Measurements from ENCODE around the gene ITPRIPL1.
"Not testable (repeated sequence)": the region's sequence is repeated elsewhere in the genome, so short reads cannot be mapped to it uniquely, and the experiment has no call there.

The ITPRIPL1 gene, protein sequence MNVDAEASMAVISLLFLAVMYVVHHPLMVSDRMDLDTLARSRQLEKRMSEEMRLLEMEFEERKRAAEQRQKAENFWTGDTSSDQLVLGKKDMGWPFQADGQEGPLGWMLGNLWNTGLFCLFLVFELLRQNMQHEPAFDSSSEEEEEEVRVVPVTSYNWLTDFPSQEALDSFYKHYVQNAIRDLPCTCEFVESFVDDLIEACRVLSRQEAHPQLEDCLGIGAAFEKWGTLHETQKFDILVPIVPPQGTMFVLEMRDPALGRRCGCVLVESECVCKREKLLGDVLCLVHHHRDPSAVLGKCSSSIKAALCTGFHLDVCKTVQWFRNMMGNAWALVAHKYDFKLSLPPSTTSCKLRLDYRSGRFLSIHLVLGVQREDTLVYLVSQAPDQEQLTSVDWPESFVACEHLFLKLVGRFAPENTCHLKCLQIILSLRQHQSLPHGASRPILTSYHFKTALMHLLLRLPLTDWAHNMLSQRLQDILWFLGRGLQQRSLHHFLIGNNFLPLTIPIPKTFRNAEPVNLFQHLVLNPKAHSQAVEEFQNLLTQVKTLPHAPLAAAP

DNA sequence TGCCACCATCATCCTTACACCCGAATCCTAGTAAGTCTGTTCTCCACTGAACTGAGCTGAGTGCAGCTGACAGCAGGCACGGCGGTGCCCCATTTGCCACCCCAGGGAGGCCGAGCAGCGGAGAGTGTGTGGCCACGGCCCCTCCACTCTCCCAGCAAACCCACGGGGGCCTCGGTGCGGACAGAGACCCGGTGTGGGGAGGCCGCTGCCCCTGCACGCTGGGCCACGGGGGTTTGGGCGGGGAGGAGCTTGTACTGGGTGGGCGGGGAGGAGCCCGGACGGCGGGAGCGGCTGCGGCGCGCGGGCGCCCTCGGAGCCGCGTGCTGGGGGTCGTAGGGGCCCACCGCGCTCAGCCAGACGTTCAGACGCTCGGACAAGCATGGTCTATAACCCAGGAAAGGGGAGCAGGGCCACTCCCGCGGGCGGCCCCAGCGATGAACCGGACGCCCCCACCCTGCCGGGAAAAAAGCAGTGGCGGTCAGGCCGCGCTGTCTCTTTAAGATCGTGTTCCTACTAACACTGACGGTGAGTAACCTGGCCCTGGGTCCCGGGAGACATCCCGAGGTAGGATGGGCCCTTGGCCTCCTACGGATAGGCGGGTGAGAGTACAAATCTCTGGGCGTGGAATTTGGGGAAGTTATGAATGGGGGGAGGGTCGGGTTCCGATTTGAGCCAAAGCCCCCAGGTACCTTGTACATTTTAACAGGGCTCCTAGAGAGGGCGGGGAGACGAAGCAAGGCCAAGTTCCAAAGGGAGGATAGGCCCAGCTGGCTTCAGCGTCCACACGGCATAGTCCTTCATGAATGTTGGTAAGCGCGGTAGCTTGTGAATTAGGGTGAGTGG lies at the start of gene ITPRIPL1:
Gene ITPRIPL1 (plus strand): TSS at position 277 of the 843 bp plus-strand sequence. CDS start 523 bp downstream, at position 800.
- no peak for DNase-seq

DNA sequence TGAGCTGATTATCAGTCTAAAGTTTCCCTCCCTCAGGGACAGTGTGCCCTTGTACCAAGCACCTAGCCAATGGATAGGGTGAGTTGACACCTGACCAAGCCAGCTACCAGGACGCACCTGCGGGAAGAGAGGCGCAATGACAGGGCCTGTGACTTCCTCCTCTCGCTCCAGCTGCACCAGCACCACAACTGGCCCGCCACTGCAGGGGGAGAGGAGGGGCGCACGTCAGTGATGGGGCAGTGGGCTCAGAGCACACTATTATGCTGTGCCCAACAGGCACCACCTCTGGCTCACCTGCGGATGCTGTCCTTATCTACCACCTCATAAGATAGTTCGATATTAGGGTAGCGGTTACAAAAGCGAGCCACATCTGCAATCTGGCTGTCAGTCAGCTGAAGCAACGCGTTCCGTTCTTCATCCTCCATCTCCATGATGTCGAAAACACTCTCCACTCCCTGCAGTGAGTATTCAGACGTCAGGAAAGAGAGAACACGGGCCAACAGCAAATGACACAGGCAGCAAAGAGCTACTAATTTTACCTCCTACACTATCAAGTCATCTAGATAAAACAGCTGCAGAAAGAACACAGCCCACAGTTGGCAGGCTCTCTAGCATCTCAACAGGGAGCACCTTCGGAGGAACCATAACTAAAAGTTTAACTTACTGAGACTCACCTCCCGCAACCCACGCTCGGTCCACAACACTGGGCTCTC lies 48.2 kb upstream of the ITPRIPL1 start:
- no peak for DNase-seq

DNA sequence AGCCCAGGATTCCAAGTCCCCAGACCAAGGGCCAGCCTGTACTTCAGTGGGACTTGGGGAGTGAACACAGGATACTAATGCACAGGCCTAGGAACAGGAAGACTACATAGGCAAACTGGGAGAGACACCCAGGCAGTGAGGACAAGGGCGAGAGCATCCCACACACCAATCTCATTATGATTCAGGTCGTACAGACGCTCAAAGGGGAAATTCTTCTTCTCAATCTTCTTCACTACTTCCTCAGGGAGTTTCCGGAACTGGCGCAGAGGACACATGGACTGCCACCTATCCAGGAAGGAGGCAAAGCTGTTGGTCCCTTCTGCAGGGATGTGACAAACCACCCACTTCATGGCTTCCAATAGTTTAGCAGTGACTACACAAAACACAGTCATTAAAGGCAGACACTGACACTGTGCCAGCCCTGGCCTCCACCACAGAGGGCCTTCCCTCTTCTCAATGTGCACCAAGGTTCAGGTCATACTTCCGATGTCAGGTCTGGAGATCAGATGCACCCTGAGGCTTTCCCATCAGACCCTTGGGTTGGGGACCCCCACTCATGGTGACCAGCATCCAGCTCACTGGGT lies 37.8 kb upstream of the ITPRIPL1 start:
- no peak for DNase-seq

DNA sequence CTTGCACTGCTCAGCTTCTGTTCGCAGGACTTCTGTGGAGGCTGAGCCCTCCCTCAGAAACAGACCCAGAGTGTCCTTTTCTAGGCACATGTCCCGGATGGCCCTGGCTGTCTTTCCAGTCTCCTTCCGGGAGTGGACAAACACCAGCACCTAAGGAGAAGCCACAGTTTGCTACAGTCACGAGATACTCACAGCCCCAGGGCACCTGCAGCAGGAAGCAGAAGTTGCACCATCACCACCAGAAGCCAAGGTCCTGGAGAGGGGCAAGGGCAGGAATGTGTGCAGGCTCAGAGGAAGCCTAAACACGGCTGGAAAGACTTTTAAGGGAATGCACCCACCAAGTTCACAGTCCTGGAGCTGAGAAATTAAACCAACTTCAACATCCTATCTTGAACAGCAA lies 33.4 kb upstream of the ITPRIPL1 start:
- no peak for DNase-seq

DNA sequence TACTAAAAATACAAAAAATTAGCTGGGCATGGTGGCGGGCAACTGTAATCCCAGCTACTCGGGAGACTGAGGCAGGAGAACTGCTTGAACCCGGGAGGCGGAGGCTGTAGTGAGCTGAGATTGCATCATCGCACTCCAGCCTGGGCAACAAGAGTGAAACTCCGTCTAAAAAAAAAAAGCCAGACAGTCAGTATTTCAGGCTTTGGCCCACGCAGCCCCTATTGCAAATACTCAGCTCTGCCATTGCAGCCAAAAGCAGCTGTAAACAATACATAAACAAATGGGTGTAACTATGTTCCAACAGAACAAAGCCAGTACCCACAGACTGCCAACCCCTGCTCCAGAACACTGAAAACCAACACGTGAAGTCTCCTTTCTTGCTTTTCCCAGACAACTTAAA lies 30.8 kb upstream of the ITPRIPL1 start:
- DNase-seq = not testable (repeated sequence)

DNA sequence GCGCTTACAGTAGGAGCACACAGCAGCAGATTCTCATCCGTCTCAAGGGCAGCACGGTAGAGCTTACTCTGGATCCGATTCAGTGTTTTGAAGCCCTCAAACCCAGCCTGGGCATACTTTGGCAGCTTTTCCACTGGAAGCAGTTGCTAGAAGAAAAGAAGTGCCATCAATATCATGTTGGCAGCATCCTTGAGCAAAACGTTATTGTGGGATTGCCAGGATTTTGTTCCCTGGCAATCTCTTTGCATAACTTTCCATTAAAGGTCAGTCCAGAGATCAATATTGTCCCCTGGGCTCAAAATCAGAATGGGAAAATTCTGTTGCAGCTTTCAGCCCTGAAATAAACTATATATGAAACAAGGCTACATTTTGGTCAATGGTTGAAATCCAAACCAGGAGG lies 28.2 kb upstream of the ITPRIPL1 start:
- DNase-seq = no peak

DNA sequence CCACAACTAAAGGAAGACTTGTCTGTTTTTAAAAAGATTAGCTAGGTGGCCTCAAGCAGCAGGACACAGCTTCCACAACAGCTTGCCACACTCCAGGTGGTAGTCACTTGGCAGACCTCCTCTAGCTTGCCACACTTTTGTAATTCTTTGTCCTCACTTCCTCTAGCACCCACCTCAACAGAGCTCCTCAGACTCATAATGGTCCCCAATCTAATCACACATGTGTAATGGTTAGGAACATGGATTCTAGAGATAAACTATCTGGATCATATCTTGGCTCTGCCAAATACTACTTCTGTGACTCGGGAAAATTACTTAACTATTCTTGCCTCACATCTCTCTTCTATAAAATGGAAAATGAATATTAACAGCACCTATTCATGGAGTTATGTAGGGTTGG lies 23.3 kb upstream of the ITPRIPL1 start:
- DNase-seq = no peak

DNA sequence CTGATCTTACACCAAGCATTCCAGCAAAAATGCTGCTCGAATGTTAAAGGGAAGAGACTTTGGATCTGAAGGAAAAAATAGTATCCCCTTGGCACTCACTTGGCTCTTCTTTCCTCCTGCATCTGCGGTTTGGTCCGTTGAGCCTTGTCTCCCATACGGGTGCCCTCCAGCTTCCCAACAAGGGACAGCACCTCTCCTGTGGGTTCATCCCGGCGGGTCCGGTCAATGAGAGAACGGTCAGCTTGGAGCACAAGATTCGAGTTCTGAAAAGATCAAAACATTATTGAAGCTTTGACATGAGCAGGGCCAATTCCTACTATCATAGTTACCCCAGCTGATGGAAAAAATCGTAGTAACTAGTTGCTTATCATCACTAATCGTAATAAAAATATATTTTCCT lies 20.5 kb upstream of the ITPRIPL1 start:
- DNase-seq = no peak

DNA sequence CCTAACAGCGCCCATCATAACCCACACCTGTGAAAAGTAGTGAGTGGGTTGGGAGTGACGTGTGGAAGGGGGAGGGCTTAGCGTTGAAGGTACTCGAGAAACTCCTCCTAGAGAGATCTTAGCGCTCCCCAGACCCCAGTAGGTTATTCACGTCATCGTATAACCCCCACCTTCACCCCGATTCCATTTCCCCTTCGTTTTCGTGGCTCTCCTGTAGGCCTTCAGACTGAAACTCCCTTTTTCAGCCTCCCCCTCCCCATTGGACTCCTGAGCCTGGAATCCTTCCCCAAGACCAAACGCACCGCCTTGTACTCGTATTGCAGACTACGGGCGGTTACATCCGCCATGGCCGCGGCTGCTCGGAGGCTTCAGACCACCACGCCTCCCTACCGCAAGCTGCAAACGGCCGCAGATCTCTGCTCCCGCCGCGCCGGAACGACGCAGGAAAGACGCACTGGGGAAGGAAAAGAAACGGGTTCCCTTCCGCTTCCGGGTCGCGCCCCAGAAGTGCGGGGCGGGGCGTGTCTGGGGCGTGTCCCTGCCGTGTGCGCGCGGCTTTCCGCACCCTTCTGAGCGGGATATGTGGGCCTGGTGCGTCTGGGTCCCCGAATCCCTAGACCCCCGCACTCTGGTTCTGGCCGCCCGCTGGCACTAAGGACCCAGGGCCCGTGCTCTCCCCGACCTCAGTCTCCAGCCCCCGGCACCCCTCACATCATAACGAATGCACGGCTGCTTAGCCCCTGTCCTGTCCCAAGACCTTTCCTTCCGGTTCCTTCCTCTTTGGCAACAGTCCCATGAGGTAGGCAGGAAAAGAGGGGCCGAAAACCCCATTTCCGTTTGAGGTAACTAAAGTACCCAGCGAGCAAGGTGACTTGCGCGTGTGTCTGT lies 19.8 kb upstream of the ITPRIPL1 start, which contains the start of gene SNRNP200:
Gene SNRNP200 (minus strand): TSS at position 456 of the 888 bp plus-strand sequence. CDS start 109 bp downstream, at position 347.
- peak; percentile 92 for DNase-seq

DNA sequence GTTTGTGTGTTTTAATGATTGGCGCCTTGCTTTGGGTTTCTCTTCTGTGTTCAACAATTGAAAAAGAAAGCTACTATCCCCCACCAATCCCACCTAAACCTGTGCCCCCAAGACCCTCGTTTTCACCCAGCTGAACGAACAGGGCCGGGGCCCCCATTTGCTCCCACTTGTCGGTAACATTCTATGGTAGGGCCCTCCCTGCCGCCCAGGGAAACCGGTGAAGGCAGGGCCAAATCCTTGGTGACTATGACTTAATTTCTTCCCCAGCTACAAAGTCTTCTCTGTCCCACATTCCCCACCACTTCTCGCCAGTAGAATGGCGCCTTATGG lies 19.2 kb upstream of the ITPRIPL1 start:
- DNase-seq = no peak

DNA sequence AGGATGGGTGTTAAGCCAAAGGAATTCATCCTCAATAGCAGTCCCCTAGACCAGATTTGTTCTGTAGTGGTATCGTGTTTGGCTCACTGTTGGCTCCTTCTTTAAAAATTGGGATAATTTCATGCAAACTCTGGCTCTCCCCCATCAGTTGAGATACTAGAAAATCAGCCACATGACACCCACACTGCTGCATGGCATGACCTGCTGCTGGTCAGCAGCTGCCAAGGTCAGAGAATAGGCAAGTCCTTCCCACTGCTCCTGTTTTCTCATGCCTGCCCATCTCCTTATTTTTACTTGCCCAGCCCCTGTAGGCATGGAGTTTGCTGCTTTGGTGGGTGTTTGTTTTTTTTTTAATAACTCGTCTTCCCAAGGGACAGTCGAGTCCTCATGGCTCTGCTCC lies 18.7 kb upstream of the ITPRIPL1 start:
- no peak for DNase-seq

DNA sequence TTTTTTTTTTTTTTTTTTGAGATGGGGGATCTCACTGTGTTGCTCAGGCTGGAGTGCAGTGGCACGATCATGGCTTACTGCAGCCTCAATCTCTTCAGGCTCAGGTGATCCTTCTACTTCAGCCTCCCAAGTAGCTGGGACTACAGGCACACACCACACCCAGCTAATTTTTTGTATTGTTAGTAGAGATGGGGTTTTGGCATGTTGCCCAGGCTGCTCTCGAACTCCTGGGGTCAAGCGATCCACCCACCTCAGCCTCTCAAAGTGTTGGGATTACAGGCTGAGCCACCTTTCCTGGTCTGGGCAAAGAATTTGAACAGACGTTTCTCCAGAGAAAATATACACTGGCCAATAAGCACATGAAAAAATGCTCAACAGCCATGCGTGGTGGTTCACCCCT lies 16.9 kb upstream of the ITPRIPL1 start:
- DNase-seq = peak; percentile 65

DNA sequence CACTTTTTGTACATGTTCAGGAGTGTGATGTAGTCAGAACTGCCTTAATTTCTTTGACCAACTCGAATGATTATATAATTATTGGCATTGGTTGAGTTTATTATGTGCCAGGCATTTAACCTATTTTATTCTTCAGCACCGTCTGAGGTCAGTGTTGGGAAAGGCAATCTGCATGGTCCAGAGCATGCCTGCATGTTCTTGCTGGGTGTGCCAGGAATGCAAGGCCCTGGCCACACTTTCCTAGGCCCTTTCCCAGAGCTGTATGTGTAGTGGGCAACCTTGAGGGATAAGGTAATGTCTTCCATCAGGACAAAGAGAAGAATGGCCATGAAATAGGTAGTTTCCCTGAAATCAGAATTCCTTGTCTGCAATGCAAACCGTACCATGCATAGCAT lies 10.1 kb upstream of the ITPRIPL1 start:
- DNase-seq = no peak

DNA sequence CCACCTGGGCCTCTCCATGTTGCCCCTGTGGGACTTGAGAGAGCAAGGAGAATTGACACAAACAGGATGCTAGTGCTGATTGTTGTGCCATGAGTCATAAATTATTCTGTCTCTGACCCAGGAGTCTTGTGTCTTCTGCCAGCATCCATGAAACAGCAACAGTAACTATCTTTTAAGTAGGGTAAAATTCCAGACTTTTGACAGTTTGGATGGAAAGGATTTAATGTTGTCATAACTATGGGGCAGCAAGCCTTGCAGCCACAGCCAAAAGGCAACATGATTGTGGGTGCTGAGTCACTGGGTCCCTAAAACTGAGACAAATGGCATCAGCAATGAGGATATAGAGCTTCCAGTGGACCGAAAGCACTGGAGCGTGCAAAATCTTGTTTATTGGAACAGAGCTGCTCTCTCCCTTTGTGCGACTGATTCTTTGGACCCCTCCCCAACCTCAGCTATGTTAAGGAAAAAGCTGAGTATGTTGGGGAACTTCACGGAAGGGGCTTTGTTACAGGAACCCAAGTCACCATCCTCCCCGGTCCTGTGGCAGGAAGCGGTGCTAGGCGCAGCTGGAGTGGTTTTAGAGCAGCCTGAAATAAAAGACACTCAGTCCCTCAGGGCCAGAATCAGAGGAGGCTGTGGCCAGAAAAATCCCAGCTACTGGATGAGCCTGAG lies 9.6 kb upstream of the ITPRIPL1 start:
- DNase-seq = no peak

DNA sequence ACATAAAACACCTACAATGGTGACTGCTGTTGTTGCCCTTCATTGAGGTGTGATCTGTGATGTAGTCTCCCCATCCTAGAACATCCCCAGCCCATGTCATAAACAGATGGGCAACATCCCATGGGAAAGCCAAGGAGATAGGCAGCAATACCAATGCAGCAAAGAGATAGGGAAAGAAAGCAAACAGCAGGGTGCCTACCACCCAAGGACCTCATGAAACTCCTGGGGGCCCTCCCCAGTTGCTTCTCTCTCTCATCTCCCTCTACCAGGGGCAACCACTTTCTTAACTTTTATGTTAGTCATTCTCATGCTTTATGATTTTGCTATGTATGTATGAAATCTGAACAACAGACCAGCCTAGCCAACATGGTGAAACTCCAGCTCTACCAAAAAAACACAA lies 8.1 kb upstream of the ITPRIPL1 start:
- no peak for DNase-seq

DNA sequence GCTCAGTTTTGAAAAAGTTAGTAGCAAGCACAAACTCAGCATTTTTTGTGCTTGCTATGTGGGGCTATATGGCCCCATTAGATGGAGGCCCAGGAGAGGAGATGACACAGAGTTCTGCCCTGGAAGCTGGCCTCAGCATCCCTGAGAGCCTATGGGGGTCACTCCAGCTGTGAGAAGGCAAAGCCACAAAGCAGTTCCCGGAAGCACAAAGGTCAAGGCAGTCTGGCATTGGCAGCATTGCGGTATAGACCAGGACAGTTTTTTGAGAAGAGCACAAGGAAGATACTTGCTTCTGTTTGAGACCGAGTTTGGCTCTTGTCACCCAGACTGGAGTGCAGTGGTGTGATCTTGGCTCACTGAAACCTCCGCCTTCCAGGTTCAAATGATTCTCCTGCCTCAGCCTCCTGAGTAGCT lies 7.5 kb upstream of the ITPRIPL1 start:
- DNase-seq = no peak

DNA sequence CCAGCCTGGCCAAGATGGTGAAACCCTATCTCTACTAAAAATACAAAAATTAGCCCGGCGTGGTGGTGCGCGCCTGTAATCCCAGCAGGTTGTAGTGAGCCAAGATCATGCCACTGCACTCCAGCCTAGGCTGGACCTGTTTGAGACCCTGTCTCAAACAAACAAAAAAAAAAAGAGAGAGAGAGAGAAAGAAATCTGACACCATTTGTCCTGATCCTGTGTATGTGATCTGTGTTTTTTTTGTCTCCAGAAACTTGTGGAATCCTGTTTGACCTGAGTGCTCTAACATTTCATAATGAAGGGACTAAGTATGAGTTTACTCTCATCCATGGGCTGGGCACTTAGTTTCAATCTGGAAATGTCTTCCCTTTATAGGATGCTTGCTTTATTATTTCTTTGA lies 6.4 kb upstream of the ITPRIPL1 start:
- no peak for DNase-seq

DNA sequence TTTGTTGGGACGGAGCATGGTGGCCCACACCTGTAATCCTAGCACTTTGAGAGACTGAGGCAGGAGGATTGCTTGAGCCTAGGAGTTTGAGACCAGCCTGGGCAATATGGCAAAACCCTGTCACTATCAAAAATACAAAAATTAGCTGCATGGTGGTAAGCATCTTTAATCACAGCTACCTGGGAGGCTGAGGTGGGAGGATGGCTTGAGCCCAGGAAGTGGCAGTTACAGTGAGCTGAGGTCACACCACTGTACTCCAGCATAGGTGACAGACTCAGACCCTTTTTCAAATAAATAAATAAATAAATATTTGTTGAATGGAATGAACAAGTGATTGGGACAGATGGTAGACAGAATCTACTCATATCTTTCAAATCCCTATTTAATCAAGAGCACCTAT lies 5.7 kb upstream of the ITPRIPL1 start:
- no peak for DNase-seq

DNA sequence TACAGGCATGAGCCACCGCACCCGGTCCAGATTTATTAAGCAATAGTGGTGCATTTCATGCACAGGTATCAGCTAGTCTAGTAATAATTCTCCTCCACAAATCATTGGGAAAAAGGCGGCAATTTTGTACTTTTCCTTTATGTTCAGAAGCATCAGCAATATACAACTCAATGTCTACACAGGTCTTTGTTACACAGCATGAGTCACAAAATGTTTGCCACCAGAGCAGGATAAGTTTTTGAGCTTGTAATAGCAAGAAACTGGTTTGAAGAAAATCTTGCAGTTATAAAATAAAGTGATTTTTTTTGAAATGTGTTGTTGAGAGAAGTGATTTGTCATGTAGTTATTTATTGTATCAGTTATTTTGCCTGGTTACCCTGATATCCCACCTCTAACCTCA lies 4.8 kb upstream of the ITPRIPL1 start:
- no peak for DNase-seq

DNA sequence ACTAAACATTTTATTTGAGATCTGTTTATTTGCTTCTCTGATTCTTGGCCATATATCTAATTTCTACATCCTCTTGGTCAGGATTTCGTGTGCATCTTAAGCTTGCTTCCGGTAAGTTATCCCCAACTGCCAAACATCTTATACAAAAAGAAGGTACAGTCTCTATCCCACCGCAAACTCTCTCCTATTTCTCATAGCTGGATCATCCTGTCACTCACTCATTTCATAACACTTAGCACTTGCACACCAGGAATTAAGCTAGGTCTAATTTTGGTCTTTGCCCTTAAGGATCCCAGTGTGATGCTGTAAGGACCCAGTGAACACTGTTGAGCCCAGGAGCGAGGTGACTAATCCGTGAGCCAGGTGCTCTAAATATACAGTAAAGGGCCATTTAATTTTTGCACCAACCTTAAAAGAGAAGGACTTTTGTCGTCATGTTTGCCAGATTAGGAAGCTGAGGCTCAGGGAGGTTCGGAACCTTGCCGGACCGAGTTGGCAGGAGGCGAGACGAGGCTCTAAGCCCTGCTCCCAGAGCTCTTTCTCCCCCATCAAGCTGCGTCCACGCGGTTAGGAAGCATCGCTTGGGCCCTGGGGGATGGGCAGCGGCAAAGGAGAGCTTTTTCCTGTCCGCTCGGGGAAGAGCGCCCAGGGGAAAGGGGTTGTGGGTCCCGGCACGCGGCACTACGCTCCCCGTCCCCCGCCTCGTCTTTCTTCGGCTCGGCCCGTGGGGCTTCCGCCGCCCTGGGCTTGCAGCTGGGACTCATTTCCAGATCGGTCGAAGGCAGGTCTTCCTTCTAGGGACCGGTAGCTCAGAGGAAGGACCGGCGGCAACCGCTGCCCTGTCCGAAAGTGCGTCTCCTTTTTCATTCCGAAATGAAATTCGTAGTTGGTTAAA lies 4.1 kb upstream of the ITPRIPL1 start:
- DNase-seq = no peak

All from NCI-H345 (cell line).